Activated T-cell treated with anti-CD3 and anti-CD28 coated beads, Interleukin-2, amount 50 U/mL, for 72 hours (primary cell): ENCODE data around the gene TAF11. TPM values are rescaled to one million over a fixed set of nuclear protein-coding genes. Genes with fewer than 3 reads are reported as not detected.
"Not testable (repeated sequence)": the region's sequence is repeated elsewhere in the genome, so short reads cannot be mapped to it uniquely, and the experiment has no call there.

Source experiments
- ATAC-seq, 2 donors: fragments of 150-1000 bp; cut with Tn5 transposase; replicated peaks in 1 of 2; 2 replicates each; pipeline ENCODE4 v1.10.0; 2021; ENCODE audit warnings: moderate library complexity in 2 of 2, mild to moderate bottlenecking in 1 of 2
- DNase-seq, 2 donors: peaks; one replicate each; pipeline ENCODE4 v3.0.0; 2021 to 2022; ENCODE audit warnings: mixed read lengths in 1 of 2
- H3K27ac Mint-ChIP-seq: one replicate; pipeline ENCODE4 v1.8.0; 2022; ENCODE audit warnings: mild to moderate bottlenecking, moderate library complexity, mixed read lengths
- H3K27me3 Mint-ChIP-seq: one replicate; pipeline ENCODE4 v1.8.0; 2022; ENCODE audit warnings: low read depth, mixed read lengths
- H3K36me3 Mint-ChIP-seq, 2 donors: one replicate each; pipeline ENCODE4 v1.8.0; 2022; ENCODE audit warnings: mixed read lengths in 2 of 2, mild to moderate bottlenecking in 1 of 2; ENCODE audit not compliant: insufficient read depth in 2 of 2
- H3K4me1 Mint-ChIP-seq: one replicate; pipeline ENCODE4 v1.8.0; 2022; ENCODE audit warnings: low read depth, mixed read lengths
- H3K4me3 Mint-ChIP-seq, 2 donors: one replicate each; pipeline ENCODE4 v1.8.0; 2022; ENCODE audit warnings: mild to moderate bottlenecking in 2 of 2, mixed read lengths in 2 of 2, moderate library complexity in 2 of 2
- H3K9me3 Mint-ChIP-seq, 2 donors: one replicate each; pipeline ENCODE4 v1.8.0; 2022; ENCODE audit warnings: mixed read lengths in 2 of 2
- total RNA-seq, 2 donors: library from RNA; stranded (reverse); gene quantifications; one replicate each; pipeline ENCODE4 v1.2.3, GENCODE V29; 2022

Gene TAF11
- total RNA-seq, 2 donors from 2014 or later, result 29.1 to 30.9 TPM

- H3K9me3 Mint-ChIP-seq, H3K27ac Mint-ChIP-seq, H3K4me1 Mint-ChIP-seq, DNase-seq, H3K4me3 Mint-ChIP-seq, H3K27me3 Mint-ChIP-seq, H3K36me3 Mint-ChIP-seq, ATAC-seq: not testable (repeated sequence)
Measured at GRCh38 chr6:34849066-34849465, 38.8 kb downstream of the TAF11 start.

DNA sequence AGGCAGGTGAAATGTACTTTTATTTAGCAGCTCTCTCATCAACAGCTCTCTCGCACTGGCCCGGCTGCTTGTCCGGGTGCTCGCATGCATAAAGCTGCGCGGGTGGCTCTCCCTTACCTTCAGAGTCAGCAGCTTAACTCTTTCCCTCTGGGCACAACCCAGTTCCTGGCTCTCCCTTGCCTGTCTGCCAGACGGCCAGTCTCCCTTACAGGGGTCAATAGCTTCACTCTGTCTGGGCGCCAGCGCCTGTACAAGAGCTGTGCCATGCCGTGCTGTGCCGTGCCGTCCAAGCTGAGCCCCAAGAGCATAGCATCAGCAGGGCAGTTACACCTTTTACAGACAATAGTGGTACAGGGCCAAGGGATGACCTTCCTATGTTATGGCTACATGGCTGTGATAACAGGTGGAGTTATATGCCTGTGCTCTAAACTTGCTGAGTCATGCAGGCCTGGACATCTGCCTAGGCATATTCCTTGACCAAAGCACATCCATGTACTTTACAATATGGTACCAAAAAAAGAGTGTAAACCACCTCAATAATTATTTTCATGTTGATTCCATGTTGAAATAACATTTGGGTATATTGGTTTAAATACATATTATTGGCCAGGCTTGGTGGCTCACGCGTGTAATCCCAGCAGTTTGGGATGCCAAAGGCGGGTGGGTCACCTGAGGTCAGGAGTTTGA, 48.0 kb downstream of the TAF11 start:
- ATAC-seq, result no peak
- Mint-ChIP-seq H3K4me1 (peaks cover 10% of the 10 kb centered on the region), H3K27ac (no peak overlapping the region), H3K36me3 (peaks cover 3 to 16% of the 10 kb centered on the region in 2 donors), H3K9me3 (no peaks in the 10 kb centered on the region), H3K27me3 (no peaks in the 10 kb centered on the region), H3K4me3 (no peak overlapping the region)
- no peak for DNase-seq

DNA sequence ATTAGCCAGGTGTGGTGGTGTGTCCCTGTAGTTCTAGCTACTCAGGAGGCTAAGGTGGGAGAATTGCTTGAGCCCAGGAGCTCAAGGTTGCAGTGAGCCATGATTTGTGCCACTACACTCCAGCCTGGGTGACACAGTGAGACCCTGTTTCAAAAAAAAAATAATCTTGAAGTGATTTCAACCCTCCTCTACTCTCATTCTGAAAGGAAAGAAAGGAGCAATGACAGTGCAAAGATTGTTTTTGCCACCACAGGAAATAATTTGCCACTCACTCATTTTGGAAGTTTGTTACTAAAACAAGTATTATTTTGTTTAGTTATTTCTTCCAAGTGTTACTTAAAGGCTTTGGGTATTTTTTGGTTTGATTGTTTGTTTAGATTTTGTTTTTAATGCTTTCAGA, 50.3 kb downstream of the TAF11 start:
- peaks cover 3 to 19% of the 10 kb centered on the region in 2 donors for H3K36me3 Mint-ChIP-seq
- H3K9me3 Mint-ChIP-seq, result no peaks in the 10 kb centered on the region
- ATAC-seq, result peak in 1 of 2 donors; percentile 75
- H3K27ac Mint-ChIP-seq, result peak overlapping the region; percentile 75
- no peak overlapping the region for H3K4me3 Mint-ChIP-seq
- peaks cover 12% of the 10 kb centered on the region for H3K4me1 Mint-ChIP-seq
- DNase-seq, result no peak
- H3K27me3 Mint-ChIP-seq, result no peaks in the 10 kb centered on the region

- no peak for ATAC-seq
- Mint-ChIP-seq H3K4me1 (peaks cover 12% of the 10 kb centered on the region), H3K9me3 (no peaks in the 10 kb centered on the region), H3K4me3 (no peak overlapping the region), H3K27me3 (no peaks in the 10 kb centered on the region), H3K27ac (no peak overlapping the region), H3K36me3 (peaks cover 3 to 21% of the 10 kb centered on the region in 2 donors)
- DNase-seq, result no peak
Measured at GRCh38 chr6:34836451-34836850, 51.4 kb downstream of the TAF11 start.

DNA sequence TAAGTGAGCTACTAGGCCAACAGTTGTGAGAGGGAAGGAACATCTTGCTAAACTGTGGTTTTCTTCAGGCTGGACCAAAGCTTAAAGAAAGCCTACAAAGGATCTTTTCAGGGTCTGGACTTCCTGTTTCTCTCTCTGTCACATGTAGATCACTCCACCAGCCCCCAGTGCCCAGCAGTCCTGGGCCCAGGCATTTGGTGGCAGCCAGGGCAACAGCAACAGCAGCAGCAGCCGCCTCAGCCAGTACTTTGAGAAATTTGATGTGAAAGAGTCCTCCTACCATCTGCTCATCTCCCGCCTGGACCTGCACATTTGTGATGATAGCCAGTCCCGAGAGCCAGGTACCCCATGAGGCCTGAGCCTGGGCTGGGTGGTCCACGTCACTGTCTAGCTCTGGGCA, 51.8 kb downstream of the TAF11 start:
- no peak overlapping the region for H3K27ac Mint-ChIP-seq
- peaks cover 3 to 21% of the 10 kb centered on the region in 2 donors for H3K36me3 Mint-ChIP-seq
- DNase-seq (no peak), ATAC-seq (no peak)
- no peak overlapping the region for H3K4me3 Mint-ChIP-seq
- H3K4me1 Mint-ChIP-seq, result peaks cover 12% of the 10 kb centered on the region
- H3K27me3 Mint-ChIP-seq, result no peaks in the 10 kb centered on the region
- no peaks in the 10 kb centered on the region for H3K9me3 Mint-ChIP-seq

DNA sequence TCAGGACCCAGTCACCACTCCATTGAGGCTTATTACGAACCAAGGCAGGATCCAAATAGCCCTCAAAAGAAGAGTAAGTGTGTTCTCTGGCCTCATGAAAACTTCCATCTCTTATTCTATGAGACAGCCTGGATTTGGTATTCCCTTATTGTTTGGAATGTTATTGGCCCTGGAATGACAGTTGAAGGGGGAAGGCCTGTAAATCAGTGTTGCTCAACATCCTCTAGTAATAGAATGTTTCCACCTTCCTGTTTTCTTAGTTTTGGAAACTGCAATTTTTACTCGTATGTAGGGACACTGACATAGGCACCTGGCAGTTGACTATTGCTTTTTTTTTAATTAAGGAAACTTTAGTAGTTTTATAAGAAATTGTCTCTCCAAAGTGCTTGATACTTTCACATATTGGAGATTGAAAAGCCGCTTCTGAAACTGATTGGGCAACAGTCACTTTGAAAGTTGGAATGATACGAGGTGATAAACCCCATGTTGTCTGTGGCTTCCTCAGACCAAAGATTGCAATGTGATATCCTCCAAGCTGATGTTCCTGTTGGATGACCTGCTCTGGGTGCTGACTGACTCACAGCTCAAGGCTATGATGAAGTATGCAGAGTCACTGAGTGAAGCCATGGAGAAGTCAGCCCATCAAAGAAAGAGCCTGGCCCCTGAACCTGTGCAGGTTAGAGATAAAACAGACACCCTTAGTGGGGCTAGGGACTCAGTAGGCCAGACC, 52.9 kb downstream of the TAF11 start:
- H3K27ac Mint-ChIP-seq, result no peak overlapping the region
- H3K4me3 Mint-ChIP-seq, result no peak overlapping the region
- peaks cover 3 to 21% of the 10 kb centered on the region in 2 donors for H3K36me3 Mint-ChIP-seq
- H3K9me3 Mint-ChIP-seq, result no peaks in the 10 kb centered on the region
- DNase-seq, result no peak
- H3K27me3 Mint-ChIP-seq, result no peaks in the 10 kb centered on the region
- peak in 1 of 2 donors; percentile 26 for ATAC-seq
- peaks cover 12% of the 10 kb centered on the region for H3K4me1 Mint-ChIP-seq

GRCh38 chr6:34832942-34833341, 54.9 kb downstream of the TAF11 start:
- Mint-ChIP-seq H3K9me3 (no peaks in the 10 kb centered on the region), H3K36me3 (peaks cover 5 to 18% of the 10 kb centered on the region in 2 donors), H3K27ac (no peak overlapping the region), H3K4me1 (peaks cover 10% of the 10 kb centered on the region), H3K4me3 (no peak overlapping the region), H3K27me3 (no peaks in the 10 kb centered on the region)
- DNase-seq (no peak), ATAC-seq (no peak)

- H3K27me3 Mint-ChIP-seq, result no peaks in the 10 kb centered on the region
- peaks cover 1 to 8% of the 10 kb centered on the region in 2 donors for H3K36me3 Mint-ChIP-seq
- no peak for DNase-seq
- H3K4me1 Mint-ChIP-seq, result no peaks in the 10 kb centered on the region
- no peak for ATAC-seq
- no peaks in the 10 kb centered on the region for H3K9me3 Mint-ChIP-seq
- no peak overlapping the region for H3K4me3 Mint-ChIP-seq
- H3K27ac Mint-ChIP-seq, result peak overlapping the region; percentile 14
Measured at GRCh38 chr6:34829137-34829536, 58.7 kb downstream of the TAF11 start.

Other genes with a start within 250 kb of the TAF11 start
- 10 to 100 TPM; 68.8 to 78.8 TPM for gene ILRUN, start 191.3 kb downstream of the TAF11 start, total RNA-seq
- gene SNRPC, start 130.5 kb downstream of the TAF11 start, total RNA-seq, result 100 to 1,000 TPM in 1 of 2 donors, 10 to 100 TPM in 1; 95.7 to 121 TPM
- gene BLTP3A, start 96.0 kb downstream of the TAF11 start, total RNA-seq, result 10 to 100 TPM; 22.1 to 25.3 TPM
- gene ANKS1A, start 1.2 kb upstream of the TAF11 start, total RNA-seq, result 1 to 10 TPM; 9.2 to 9.6 TPM